Tibial nerve (tissue), 3 donors: ENCODE results near the gene ZBED6.

Experiments used
- CTCF ChIP-seq, 5 experiments: fragments of 200-600 bp in 3 of 5; fragments of 450-650 bp in 2 of 5; sonication (generic) in 3 of 5; IDR thresholded peaks; one replicate each; pipeline ENCODE4 v1.5.1; 2016 to 2019; ENCODE audit warnings: antibody characterized with exemption in 5 of 5, mild to moderate bottlenecking in 3 of 5, moderate library complexity in 2 of 5
- POLR2A ChIP-seq, 2 donors: fragments of 450-650 bp; IDR thresholded peaks; one replicate each; pipeline ENCODE4 v1.6.1; 2017; ENCODE audit warnings: antibody characterized with exemption in 2 of 2, mild to moderate bottlenecking in 2 of 2, moderate library complexity in 2 of 2

DNA sequence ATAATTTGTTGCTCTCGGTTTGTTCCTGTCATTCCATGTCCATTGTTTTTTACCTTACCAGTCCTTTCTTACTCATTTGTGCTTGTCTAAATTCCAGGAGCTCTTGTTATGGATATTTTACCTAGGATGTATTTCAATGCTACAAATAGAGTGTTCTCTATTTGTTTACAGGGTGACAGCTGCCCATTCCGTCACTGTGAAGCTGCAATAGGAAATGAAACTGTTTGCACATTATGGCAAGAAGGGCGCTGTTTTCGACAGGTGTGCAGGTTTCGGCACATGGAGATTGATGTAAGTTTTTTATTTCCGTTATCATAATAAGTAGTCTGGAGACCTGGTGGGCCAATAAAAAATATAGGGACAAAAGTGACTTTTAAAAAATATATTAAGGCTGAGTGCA, 23.0 kb downstream of the ZBED6 start:
- TF ChIP-seq POLR2A (IDR thresholded peaks at IDR 0.05) (no peak), CTCF (IDR thresholded peaks at IDR 0.05) (no peak)
